Activated CD8-positive, alpha-beta memory T cell treated with anti-CD3 and anti-CD28 coated beads, Interleukin-2, amount 50 U/mL, for 48 hours (primary cell): Measurements from ENCODE around the gene CHCHD6.

Source experiments
- DNase-seq: peaks from one replicate; pipeline ENCODE4 v3.0.0-alpha.2; 2020

CHCHD6 gene

DNA sequence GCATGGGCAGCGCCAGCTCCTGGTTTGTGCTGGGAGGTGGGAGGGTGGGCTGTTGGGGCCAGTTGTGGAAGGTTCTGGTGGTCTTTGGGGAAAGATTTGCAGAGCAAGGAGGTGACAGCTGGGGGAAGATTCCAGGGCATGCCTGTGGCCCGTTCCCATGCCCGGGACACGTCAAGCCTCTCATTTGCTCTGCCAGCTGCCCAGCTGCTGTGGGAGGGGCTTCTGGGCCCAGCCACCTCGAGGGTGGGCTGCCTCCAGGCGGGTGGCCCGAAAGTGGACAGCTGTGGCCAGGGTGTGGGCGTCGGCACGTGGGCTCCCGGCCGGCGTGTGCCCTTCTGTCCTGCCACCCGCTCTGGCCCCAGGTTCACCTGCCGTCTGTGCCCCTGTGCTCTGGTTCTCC is 296.1 kb downstream of the CHCHD6 start:
- DNase-seq = no peak

DNA sequence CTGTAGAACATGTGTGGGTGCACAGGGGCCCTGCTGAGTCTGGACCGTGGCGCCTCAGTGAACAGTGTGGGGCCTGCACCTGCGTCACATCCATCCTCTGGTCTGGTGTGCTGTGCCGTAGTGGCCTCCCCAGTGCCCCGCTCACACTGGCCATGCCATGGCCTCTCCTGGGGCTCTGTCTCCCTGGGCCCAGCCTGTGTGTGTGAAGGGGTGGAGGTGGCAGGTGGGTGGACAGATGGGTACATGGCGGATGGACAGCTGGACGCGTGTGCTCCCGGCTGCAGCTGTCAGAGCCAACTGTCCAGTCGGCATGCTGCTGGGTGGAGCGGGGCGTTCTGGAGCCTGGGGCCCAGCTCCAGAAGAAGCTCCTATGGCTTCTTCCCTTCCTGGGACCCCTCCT is 296.7 kb downstream of the CHCHD6 start:
- no peak for DNase-seq

DNA sequence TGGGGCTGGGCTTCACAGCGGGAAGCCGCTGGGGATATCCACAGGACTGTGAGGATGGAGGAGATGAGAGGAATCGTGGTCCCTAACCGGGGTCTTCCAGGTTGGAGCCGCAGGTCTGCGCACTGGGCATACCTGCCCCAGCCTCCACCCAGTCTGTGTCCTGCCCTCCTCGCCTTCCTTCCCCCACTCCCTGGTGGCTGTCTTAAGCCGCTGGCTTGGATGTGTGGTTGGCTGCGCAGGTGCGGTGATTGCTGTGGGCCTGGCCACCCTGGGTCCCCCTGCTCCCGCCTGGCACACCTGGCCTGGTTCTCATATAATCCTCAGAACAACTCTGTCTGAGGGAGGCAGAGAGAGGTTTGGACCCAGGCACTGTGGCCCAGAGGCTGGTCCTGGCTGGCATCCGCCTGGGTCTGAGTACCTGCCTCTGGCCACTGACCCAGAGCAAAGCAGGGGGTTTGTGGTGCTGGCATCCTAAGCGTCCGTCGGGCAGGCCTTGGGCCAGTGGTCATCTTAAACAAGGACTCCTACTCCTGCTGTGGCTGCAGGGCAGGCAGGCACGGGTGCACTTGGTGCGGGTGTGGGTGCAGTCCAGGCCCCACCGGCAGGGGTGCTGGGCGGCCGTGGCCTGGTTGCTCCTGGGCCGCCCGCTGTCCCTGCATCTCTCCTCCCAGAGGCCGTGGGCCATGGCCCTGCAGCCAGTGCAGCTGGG is 297.6 kb downstream of the CHCHD6 start:
- no peak for DNase-seq

DNA sequence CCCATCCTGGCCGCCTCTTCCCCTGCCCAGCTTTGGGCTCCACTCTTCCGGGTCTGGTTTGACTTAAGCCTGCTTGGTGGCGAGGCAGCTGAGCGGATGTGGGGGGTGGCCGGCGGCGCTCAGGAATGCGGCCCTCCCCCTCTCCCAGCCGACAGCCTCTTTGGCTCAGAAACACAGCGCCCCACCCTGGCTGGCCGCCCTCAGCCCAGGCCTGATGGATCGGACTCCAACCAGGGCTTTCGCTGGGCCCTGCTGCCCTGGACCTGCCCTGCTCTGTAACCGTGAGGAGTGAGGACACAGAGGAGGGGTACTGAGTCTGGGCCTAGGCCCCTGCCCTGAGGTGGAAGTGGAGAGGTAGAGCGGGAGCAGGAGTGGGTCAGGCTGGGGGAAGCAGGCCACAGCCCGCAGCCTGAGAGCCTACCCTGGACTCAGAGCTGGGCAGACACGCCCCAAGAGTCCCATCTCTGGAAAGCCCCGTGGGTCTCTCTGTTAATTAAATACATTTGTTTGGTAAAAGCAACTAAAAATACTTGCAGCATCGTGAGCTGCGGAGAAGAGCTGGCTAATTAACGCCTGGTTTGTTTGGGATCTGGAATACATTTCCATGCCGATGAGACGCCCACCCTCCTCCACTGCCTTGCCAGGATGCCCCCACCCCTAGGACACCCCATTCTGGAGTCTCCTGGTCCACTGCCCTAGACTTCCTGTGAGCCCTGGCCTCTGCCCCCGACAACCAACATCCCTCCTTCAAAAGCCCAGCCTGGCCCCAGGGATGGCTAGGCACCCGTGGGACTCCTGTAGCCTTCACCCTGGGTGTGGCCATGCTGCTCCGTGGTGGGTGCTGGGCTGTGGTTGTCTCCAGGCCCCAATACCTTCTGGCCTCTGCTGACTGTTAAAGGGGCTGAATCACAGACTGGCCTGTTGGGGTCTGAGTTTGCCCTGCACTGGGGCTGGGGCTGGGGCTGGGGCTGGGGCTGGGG is 298.4 kb downstream of the CHCHD6 start:
- DNase-seq = no peak

DNA sequence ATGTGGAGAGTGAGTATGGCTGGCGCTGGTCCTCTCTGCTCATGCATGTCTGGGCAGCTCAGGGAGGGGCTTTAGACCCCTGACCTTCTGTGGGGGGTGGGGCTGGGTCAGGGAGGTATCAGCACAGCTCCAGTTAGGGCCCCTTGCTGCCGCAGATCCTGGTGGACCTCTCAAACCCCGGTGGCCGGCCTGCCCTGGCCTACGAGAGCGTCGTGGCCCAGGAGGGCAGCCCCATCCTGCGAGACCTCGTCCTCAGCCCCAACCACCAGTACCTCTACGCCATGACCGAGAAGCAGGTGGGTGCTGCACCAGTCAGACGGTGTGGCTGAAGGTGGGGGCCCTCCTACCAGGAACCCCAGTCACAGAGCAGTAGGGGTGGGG is 299.1 kb downstream of the CHCHD6 start:
- no peak for DNase-seq

DNA sequence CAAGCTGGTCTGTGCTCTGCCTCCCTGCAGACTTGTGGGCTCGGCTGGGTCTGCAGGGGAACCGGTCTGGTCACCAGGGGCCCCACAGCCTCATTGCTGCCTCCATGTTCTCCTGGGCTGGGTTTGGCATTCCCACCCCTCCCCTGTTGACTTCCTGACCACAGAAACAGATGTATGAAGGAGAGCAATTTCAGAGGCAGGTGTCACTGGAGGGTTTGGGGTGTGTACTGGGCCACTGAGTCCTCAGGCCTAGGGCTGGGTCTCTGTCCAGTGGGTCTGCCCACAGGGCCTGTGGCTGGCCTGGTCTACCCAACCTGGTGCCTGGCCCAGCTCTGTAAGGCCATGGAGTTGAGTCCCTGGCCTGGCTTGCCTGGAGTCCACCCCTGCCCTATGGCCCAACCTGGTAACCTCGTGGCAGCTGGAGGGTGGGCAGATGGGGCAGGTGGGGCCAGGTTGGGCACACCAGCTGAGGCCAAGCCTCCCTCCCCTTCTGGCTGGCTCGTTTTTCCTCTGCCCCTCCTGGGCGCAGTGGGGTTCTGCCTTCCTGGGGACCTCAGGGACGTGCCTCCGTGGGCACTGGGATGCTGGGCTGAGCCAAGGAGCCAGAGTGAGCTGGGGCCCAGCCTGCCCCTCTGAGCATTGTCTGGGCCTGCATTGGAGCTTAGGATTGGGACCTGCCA is 299.7 kb downstream of the CHCHD6 start:
- DNase-seq = no peak

DNA sequence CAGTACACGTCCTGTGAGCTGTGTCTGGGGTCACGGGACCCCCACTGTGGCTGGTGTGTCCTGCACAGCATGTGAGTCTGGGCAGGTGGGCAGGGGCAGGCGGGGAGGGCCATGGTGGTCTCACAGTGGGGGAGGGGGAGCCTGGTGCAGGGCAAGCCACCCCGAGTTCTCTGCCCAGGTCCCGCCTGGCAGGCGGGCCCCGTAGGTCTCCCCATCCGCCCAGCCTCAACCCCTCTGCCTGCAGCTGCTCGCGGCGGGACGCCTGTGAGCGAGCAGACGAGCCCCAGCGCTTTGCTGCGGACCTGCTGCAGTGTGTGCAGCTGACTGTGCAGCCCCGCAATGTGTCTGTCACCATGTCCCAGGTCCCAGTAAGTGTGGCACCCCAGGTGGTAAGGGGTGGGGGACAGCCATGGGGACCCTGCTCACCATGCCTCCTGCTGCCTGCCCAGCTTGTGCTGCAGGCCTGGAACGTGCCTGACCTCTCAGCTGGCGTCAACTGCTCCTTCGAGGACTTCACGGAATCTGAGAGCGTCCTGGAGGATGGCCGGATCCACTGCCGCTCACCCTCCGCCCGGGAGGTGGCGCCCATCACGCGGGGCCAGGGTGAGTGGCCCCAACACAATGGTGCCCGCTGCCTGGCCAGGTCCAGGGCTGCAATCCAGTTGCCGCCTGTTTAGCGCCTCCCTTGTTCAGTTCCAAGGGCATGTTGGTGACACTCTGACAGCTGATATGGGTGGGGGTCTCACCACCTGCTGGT is 300.8 kb downstream of the CHCHD6 start:
- DNase-seq = no peak

DNA sequence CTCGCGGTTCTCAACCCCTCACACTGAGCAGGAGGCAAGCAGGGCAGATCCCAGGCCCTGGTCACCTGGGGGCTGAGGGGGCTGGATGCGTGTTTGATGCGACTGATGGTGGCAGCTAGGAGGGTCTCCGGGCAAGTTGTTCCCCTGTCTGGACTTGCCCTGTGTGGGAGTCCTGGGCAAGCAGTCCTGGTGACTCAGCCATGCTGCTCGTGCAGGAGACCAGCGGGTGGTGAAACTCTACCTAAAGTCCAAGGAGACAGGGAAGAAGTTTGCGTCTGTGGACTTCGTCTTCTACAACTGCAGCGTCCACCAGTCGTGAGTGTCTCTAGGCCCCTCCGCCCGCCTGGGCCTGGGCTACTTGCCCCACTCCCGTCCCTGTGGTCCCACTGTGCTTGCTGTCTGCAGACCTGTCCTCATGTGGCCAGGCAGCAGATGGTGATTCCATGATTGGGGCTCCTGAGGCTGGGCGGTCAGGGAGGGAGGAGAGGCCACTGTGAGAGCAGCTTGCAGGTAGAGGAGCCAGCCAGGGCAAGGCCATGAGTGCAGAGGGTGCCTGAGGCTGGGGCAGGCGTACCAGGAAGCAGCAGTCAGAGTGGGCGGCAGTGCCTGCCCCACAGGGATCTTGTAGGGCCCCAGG is 301.9 kb downstream of the CHCHD6 start:
- no peak for DNase-seq

DNA sequence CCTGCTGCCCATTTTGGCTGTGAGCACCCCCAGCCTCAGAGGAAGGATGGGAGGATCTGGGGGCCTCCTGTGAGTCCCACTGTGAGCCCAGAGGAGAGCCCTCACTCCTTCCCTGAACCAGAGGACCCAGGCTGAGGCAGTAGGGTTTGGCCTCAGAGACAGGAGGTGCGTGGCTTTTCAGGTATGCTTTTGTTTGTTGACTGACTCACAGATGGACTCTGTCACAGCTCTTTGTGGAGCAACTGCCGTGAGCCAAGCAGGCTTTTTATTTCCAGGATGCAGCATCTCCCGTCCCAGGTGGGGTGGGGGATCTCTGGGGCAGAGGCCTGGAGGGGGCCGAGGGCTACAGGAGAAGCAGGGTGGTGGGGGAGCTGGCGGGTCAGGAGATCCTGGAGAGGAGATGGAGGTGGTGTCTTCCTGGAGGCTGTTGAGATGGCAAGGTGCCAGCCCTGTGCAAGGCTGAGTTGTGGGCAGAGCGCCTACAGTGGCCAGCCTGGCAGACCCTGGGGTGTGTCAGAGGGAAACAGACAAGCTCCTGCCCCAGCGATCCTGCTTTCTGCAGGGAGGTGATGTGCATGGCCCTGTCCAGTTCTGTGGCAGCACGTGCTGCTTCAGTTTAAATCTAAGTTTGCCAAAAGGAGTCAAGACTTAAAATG is 302.9 kb downstream of the CHCHD6 start:
- DNase-seq = no peak

DNA sequence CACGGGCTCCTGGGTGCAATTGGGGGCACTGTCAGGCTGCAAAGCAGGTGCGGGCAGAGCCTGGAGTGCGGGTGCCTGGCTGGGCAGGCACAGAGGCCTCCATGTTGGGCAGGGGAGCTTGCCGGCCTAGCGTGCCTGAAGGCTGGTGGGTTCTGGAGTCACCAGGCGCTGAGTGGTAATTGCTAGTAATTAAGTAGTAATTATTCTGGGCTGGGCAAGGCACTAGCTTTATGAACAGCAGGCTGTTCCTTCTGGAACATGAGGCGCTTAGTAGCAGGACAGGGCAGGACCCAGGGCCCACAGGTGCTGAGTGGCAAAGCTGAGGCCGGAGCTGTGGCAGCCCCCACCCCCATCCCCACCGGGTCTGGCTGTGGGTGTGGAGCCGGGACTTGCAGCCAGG is 304.2 kb downstream of the CHCHD6 start:
- no peak for DNase-seq

DNA sequence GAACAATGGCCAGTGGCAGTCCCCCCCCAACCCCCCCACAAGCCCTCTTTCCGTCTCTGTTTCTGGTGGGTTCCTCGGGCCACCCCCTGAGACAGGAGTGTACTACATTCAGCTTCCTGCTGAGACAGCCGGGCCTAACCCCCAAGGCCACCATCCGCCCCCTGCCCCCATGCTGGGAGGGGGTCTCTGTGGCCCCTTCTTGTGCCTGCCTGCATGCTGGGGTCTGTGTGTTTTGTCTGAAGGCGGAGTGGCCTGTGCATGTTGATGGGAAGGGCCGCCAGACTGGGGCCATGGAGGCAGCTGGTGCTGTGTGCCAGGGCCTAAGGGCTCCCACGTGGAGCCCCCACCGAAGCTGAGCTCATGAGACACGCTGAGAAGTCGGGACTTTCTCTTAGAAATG is 305.5 kb downstream of the CHCHD6 start:
- DNase-seq = no peak
